ENCODE measurements around the gene TMEM165.

TMEM165 gene

DNA sequence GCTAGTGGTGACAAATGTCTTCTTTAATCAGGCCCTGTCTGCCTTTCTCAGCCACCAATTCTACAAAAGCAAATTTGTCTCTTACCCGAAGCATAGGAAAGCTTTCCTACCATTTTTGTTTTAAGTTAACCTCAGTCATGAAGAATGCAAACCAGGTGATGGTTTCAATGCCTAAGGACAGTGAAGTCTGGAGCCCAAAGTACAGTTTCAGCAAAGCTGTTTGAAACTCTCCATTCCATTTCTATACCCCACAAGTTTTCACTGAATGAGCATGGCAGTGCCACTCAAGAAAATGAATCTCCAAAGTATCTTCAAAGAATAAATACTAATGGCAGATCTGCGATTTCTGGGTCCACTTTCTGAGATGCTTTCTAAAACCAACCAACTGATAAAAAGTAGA is 25.8 kb upstream of the TMEM165 start:
- no peak for DNase-seq

DNA sequence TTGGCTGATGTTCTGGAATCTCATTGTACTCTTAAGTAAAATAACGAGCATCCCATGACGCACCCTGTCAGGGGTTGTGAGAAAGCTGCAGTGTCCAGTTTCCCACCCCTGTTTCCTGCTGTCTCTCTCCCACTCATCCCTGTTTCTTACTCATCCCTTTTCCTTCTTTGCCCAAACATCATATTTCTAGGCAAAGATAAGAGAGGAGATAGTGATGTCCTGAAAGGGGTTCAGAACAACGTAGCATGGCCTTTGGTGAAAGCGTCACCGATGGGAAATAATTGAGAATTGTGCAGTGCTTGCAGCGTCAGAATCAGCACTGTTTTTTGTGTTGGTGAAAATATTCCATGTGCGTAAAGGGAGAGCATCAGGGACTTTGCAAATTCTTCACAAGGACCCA is 23.5 kb upstream of the TMEM165 start:
- no peak for DNase-seq

DNA sequence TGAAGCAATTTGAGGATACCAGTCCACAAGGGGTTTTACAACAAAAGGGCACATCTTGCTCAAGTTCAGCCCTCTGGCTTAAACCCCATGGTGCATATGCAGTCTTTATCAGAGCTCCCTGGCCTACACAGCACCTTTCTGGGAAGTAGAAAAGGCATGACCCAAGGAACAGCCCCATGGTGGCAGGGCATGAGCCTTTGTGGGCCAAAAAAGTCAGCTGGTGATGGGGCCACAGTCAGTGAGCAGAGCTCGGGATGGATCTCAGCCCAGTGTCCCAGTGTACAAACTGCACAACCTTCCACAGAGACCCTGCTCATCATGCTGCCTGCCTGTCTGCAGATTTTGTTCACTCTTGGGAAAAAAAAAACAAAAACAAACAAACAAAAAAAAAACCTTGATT is 22.3 kb upstream of the TMEM165 start:
- no peak for DNase-seq

DNA sequence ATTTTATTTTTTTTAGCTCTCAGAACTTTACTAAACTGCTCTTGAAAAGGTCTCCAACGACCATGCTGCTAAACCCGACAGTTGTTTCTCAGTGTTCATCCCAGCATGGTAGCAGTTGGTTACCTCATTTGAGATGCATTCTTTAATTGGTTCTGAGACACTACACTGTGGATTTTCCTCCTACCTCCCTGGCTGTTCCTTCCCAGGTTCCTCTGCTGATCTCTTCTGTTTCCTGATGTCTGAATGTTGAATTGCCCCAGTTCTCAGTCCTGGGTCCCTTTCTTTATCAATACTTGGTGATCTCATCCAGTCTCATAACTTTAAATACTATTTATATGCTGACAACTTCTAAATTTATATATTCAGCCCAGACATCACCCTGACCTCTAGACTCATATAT is 19.1 kb upstream of the TMEM165 start:
- no peak for DNase-seq

DNA sequence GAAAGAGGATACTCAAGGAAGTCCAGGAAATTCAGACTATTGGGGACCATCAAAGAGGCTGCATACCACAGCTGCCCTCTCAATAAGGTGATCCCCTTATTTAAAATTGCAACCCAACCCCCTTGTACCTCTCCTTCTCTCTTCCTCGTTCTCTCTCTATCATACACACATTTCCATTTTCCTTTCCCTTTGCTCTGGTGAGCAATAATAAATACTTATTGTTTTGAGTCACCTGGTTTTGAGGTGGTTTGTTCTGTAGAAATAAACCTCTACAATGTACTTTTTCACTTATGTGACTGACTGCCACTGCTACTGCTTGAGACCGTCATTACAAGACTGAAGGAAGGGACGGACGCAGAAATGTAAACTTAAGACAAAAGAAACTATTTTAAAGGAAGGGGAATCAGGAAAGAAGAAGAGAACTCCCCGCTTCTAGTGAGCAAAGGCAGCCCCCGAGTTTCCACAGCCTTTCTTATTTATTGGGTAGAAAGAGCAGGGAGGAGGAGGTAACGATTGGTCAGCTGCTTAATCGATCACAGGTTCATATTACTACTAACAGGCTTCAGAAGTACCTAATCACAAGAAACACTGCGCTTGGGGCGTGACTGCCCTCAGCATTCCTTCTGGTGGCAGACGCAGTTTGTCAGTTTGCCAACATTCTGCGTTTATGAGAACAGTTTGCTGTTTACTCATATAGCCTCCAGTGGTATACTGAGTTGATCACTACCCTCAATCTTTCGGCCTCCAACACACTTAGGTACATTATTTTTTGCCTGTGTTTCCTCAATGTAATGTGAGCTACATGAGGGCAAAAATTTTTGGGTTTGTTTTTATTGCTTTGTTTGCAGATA is 16.9 kb upstream of the TMEM165 start:
- DNase-seq: no peak

DNA sequence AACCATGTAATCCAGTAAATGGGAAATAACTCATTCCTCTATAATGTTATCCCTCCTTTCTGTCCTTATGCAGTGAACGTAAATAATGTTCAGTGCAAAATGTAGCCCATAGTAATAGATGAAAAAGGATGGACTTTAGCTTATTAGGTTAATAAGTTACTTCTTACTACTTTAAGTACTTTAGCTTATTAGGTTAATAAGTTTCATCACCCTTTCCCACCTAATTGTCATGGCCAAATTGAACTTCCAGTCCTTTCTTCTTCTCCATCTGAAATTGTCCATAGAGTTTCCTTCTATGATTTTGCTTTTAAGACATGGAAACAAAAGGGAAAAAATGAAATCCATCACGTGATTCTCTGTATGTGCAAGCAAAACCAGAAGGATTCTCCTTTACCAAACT is 15.2 kb upstream of the TMEM165 start:
- DNase-seq: no peak

DNA sequence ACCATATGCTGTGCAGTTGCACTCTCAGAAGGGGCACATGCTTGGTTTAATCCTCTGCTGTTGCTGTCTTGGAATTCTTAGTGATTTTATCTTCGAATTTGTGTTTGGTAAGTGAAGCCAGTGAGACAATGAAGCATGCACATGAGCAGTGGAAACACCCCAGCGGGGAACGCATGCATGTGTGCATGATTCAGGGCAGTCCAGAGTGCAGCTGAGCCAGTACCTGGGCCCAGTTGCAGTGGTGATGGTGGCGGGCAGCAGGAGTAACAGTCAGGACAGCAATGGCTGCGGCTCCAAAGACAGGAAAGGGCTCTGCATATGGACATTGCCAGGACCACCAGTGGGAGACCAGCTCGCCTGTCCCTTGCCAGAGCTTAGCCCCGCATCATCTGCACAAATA is 14.3 kb upstream of the TMEM165 start:
- DNase-seq: no peak

DNA sequence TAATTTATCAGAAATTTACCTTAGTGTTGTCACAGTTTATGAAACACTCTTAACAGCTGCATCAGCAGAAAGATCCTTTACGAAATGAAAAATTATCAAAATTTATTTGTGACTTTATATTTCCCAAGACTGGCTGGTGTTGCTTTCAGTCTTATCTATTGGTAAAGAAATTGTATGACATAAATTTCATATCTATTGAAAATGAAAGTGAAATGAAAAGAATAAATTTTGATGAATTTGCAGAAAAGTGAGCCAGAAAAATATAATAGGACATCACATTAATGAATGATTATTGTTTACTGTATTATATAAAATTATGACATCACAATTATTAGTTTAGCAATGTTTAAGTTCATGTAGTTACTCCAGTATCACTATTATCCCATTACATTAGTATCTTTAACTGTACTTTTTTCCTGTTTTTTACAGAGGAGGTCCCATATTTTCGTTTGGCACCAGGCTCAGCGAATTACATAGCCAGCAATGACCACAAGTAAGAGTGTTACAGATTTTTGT is 13.2 kb upstream of the TMEM165 start:
- DNase-seq: no peak

DNA sequence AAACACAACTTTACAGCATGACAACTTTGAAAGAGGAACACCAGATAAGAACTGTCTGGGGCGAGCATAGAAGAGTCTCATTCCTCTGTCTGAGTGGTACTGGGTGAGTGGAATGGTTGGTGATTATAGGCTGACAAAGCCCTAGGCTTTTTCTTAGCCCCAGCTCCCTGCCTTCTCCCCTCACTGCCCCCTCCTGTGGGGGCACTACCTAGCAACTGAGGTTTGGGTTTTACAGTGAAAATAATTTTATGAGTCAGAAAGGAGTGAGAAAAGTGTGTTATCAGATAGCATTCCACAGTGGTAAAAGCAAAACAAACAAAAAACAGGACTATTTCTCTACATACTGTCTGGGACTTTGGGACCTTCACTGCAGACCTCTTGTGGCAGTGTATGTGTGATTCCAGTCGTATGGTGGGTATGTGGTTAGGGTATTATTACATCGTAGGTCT is 10.5 kb upstream of the TMEM165 start:
- no peak for DNase-seq

DNA sequence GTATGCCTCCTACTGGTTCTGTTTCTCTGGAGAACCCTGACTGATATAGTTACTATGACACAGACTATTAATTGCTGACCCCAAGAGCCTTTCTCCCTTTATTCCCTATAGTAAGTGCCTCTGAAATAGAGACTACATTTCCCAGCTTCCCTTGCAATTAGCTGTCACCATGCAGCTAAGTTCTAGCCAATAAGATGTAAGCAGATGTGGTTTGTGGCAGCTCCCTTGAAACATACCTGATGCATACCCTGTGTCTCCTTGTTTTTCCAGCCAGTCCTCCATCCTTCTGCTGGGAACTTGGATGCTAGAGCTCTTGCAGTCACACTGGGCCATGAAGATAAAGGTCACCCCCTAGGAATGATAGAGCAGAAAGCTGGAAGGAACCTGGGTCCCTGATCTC is 9.7 kb upstream of the TMEM165 start:
- no peak for DNase-seq

DNA sequence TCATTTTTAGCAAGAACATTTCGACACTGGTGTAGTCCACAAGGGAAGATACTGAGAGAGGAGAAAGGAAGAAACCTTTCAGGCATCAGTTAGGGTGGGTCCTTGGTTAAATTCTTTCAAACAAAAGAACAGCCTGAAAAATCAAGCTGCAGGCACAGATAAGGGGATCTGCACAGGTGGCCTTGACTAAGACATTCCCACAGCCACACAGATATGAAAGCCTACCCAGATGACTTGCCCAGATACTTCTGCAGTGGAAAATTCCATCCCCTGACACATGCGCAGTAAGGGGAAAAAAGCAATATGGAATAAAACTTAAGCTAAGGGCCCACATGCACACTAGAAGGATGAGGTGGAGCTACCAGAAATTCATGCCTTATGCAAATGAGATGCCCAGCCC is 8.9 kb upstream of the TMEM165 start:
- no peak for DNase-seq

DNA sequence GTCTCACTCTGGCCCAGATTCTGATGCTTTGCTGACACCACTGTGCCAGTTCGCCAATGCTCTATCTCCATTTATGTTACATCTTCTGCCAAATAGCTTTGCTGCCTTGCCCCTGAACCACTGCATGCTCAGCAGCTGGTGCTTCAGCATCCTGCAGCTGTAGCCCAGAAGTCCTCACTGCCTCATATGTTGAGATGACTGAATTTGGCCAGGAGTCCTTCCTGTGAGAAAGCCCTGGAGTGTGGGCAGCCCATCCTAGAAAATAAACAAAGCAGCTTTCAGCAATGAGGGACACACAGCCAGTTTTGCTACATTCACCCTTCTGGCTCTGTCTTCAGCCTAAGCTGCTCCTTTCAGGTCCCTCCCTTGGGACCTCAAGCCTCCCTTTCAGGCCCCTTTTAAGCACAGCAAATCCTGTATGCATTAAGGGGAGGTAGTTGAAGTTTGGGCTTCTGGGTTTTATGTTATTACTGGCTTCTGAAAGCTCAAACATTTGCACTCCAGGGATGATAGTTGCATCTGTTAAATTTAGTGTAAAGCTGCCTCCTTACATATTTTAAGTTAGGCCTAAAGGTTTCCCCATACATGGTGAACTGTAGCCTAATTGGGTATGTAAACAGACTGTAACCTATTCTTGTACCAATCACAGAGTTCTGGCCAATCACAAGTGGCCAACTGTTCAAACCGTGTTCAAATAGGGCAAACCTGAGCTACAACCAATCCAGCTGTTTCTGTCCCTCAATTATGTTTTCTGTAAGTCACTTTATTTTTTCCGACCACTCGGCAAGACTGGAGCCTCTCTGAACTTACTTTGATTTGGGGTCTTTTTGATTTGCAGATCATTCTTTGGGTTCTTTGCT is 2.1 kb upstream of the TMEM165 start:
- DNase-seq: no peak

DNA sequence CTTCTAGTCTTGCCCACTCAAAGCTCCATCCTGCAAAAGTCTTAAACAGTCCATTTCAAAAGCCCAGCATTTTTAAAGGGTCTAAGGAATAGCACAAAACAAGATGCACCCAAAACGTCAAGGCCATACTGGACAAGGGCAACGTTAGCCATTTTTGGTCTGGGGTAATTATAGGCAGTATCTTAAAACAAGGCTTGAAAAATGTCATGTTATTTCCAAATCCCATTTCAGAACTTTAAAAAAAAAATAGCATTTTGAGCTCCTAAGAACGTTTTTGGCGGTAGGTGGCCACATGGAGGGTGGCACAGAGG is 584 bp upstream of the TMEM165 start:
- DNase-seq: no peak

DNA sequence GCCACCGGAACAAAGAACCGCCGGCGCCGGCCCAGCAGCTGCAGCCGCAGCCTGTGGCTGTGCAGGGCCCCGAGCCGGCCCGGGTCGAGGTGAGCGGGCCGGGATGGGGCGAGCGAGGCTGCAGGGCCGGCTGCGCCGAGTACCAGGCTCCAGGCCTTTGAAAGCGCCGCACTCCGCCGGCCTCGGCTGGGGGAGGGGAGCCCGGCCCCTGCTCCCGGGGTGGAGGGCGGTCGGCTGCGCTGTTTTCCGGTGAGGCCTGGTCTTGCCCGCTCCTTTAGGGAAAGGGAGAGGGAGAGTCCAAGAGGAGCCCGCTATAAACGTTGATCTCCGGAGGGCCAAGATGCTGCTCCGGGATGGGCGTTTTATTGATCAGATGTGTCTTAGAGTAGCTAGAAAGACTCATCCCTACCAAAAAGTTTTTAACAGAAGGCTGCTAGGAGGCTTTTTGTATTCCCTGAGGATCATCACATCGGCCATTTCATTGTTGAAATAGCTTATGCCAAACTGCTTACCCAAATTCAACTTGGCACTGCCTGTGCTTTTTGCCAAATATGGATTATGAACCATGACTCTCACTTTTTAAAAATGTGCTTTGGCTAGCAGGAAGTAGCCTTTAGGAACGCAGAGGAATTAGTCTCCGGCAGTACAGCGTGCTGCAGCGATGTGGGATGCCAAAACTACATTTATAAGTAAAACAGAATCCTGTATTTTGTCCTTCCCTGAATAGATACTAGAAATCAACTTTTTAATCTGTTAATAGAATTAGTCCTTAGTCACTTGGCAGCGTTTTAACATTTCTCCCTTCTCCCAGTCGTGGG is 760 bp downstream of the TMEM165 start:
- DNase-seq: peak; percentile 32

DNA sequence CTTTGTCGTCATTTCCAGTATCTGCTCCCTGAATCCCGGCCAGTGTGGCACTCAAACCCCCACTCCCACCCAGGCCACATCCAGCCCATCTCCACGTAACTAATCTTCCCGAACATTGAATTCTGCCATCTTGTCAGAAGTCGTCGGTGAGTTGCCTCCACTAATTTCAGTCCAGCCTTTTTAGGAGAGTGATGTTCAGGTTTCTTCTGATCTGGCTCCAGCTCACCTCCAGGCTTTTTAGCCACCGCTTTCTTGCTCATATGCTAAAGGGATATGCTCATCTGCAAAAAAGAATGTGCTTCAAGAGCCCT is 1.3 kb downstream of the TMEM165 start:
- no peak for DNase-seq

DNA sequence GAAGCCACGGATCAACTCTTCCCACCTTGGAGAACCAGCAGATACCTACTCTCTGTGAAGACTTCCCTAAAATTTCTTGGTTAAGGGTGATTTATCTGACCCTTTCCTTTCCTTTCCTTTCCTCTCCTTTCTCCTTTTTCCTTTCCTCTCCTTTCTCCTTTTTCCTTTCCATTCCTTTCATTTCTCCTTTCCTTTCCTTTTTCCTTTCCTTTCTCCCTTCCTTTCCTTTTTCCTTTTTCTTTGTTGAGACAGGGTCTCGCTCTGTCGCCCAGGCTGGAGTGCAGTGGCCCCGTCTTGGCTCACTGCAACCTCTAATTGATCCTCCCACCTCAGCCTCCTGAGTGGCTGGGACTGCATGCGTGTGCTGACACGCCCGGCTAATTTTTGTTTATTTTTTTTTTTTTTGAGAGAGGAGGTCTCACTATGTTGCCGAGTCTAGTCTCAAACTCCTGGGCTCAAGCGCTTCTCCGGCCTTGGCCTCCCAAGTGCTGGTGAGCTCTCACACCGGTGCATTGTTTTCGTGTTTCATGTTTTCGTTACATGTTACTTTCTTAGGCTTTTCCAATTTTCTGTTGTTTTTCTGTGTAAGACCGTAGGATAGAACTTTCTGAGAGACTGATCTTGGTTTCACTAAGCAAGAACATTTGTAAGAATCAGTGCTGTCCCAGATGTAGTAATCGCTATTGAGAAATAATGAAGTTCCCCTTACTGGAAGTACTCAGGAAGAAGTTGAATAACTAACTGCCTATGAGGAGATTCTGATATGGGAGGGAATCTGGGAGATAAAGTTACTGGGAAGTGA is 2.0 kb downstream of the TMEM165 start:
- DNase-seq: no peak

DNA sequence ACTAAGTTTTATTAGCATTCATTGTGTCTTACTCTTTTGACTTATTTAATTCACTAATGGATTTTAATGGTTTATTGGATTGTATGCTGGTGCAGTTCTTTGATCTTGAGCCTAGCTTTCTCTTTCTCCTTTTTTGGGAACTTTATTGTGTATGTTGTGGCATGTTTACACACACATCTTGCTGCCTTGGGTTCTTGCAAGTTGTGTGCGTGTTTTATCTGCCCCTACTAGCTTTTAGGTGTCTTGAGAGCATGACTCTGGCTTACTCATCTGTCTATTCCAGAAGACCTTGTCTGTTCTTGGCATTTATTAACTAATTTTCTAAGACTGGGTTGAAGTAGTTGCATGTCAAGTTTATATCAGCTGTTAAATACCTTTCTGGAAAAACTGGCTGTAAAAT is 2.7 kb downstream of the TMEM165 start:
- no peak for DNase-seq

DNA sequence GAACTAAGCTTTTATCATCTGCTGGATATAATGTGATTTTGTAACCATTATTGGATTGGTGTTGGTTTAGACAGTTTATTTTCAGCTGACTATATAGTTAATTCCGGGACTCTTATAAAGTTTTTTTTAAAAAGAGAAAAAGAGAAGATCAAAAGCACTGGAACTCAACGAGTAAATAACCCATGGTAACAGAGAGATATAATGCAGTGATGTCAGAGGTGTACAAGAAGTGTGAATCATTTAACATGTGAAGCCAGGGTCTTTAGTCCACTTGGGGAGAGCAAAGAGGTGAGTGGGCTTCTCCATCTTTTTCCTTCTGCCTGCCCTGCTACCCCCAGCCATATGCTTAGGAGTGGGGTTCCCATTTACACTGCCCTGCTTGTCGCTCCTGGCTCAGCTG is 3.2 kb downstream of the TMEM165 start:
- no peak for DNase-seq

DNA sequence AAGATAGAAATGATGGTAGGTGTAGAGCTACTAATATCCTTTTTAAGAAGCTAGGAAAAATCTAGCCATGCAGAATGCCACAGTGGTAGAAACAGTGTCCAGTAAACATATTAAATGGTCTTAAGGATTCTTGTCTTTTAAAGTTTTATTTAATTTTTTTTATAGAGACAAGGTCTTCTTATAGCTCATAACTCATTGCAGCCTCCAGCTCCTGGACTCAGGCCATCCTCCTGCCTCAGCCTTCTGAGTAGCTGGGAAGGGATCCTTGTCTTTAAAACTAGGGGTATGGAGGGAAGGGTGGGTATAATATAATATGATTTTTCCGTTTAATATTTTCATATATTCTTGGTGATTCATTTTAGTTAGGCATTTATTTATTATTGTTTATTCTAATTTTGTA is 3.8 kb downstream of the TMEM165 start:
- DNase-seq: no peak

DNA sequence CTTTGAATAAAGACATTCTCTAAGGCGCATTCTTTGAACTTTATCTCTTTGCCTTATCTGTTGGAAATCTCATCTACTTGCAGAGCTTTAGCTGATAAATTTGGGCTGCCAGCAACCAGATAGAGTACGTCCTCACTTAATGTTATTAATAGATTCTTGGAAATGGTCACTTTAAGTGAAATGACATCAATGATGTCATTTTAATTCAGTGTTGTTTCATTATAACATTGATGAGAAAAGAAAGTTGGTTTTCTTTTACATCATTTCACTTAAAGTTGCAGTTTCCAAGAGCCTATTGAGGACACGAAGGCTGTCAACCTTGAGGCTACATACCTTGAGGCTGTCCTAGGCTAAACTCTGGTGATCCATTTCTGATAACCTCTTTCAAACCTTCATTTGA is 9.3 kb downstream of the TMEM165 start:
- no peak for DNase-seq

DNA sequence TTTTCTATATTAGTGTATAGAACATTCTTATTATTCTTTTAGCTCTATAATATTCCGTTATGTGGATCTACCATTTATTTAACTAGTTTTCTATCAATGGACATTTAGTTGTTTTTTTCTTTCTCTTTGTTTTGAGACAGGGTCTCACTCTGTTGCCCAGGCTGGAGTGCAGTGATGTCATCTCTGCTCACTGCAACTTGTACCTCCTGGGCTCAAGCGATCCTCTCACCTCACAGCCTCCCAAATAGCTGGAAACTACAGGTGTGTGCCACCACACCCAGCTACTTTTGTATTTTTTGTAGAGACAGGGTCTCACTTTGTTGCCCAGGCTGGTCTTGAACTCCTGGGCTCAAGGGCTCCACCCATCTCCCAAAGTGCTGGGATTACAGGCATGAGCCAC is 10.8 kb downstream of the TMEM165 start:
- no peak for DNase-seq

DNA sequence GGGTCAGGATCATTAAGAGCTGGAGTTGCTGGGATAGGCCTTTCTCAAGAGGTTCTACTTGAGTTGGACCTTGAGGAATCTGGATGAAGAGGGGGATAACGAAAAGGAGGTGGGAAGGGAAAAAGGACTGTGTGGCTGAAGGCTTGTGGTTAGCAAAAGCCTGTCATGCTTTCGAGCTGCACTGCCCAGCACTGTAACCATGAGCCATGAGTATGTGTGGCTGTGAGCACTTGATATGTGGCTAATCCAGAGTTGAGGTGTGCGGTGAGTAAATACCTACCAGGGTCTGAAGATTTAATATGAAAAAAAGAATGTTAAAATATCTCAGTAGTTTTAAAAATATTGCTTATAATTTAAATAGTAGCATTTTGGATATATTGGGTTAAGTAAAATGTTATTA is 11.4 kb downstream of the TMEM165 start:
- no peak for DNase-seq

DNA sequence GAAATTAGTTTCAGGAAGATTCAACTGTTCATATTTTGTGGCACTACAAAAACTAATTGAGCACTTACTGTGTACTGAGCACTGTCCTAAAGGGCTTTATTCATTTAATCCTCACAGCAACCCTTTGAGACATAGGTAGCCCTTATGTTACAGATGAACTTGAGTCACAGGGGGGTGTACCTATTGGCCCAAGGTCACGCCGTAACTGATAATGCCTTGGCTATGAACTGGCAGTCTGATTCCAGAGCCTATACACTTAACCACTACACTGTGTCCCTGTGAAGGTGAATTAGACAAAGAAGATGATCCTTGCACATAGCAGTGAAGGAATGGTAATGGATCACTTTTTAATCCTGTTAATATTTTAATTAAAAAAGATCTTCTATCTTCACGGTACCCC is 12.0 kb downstream of the TMEM165 start:
- no peak for DNase-seq
